Karpas-422 (cell line): ENCODE results near the gene COL24A1. TPM values are rescaled to one million over a fixed set of nuclear protein-coding genes. Genes with fewer than 3 reads are reported as not detected.
"Not testable (repeated sequence)": the region's sequence is repeated elsewhere in the genome, so short reads cannot be mapped to it uniquely, and the experiment has no call there.

ENCODE experiments used
- DNase-seq: peaks from one replicate; pipeline ENCODE4 v3.0.0-alpha.2; 2015
- H2AFZ ChIP-seq: fragments of 200-600 bp; sonication (generic); 2 replicates; pipeline ENCODE4 v1.6.1; 2014; ENCODE audit warnings: antibody characterized with exemption, low read length, mixed read lengths
- H3K27ac ChIP-seq: fragments of 200-600 bp; sonication (generic); 2 replicates; pipeline ENCODE4 v1.5.1; 2014; ENCODE audit warnings: mild to moderate bottlenecking, low read length, moderate library complexity
- H3K27me3 ChIP-seq: fragments of 200-600 bp; sonication (generic); 2 replicates; pipeline ENCODE4 v1.6.1; 2014; ENCODE audit warnings: low read length, mixed read lengths
- H3K36me3 ChIP-seq: fragments of 200-600 bp; sonication (generic); 2 replicates; pipeline ENCODE4 v1.6.1; 2014; ENCODE audit warnings: low read length, mixed read lengths; ENCODE audit not compliant: insufficient read depth
- H3K4me1 ChIP-seq: fragments of 200-600 bp; sonication (generic); 2 replicates; pipeline ENCODE4 v1.6.1; 2014; ENCODE audit warnings: mild to moderate bottlenecking, low read length, mixed read lengths
- H3K4me2 ChIP-seq: fragments of 200-600 bp; sonication (generic); 2 replicates; pipeline ENCODE4 v1.6.1; 2014; ENCODE audit warnings: low read length, low read depth, mild to moderate bottlenecking; ENCODE audit not compliant: poor library complexity, severe bottlenecking
- H3K4me3 ChIP-seq: fragments of 200-600 bp; sonication (generic); 2 replicates; pipeline ENCODE4 v1.5.1; 2014; ENCODE audit warnings: mild to moderate bottlenecking, antibody characterized with exemption, low read length, mixed read lengths
- H3K79me2 ChIP-seq: fragments of 200-600 bp; sonication (generic); 2 replicates; pipeline ENCODE4 v1.6.1; 2014; ENCODE audit warnings: mild to moderate bottlenecking, low read length, mixed read lengths
- H3K9ac ChIP-seq: fragments of 200-600 bp; sonication (generic); 2 replicates; pipeline ENCODE4 v1.6.0; 2014; ENCODE audit warnings: low read length
- H3K9me2 ChIP-seq: fragments of 200-600 bp; sonication (generic), shearing (Covaris generic); replicated peaks from 2 replicates; pipeline ENCODE4 v1.6.0; 2014; ENCODE audit warnings: mild to moderate bottlenecking, low read length, moderate library complexity; ENCODE audit not compliant: insufficient read depth
- H3K9me3 ChIP-seq: fragments of 300-700, 200-600 bp; sonication (generic); 2 replicates; pipeline ENCODE4 v1.6.1; 2014; ENCODE audit warnings: low read length, mixed read lengths
- H4K20me1 ChIP-seq: fragments of 200-600 bp; sonication (generic); 2 replicates; pipeline ENCODE4 v1.6.1; 2014; ENCODE audit warnings: mild to moderate bottlenecking, antibody characterized with exemption, low read length, low read depth; ENCODE audit not compliant: insufficient read depth
- total RNA-seq: library from RNA; depleted of rRNA; stranded (reverse); fragments of >200 nt; shearing (Covaris generic); gene quantifications from 2 replicates; pipeline ENCODE4 v1.2.3, GENCODE V29; 2014; ENCODE audit warnings: low replicate concordance

The COL24A1 gene
- total RNA-seq, 1 experiment from 2014 or later: not detected

DNA sequence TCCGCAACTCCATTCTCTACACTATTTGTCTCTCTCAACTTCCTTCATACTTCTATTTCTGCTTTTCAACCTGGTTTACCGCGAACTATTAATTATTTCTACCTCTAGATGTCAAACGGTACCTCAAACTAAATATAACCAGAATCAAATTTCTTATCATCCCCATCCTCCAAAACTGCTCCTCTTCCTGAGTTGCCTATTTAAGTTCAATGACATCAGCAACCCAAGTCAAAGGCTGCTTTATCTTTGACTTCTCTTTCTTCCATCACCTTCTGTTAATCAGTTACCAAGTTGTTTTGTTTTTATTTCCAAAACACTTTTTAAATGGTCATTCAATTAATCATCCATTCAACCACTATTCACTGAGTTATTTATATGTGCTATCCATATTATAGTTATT is 171.9 kb downstream of the COL24A1 start:
- Histone ChIP-seq H3K4me1 (no peaks in the 10 kb centered on the region), H3K9me3 (no peaks in the 10 kb centered on the region), H4K20me1 (no peaks in the 10 kb centered on the region), H3K9me2 (no peaks in the 10 kb centered on the region), H3K27ac (no peak overlapping the region), H3K9ac (no peak overlapping the region), H3K36me3 (no peaks in the 10 kb centered on the region), H3K4me3 (no peak overlapping the region), H3K79me2 (no peaks in the 10 kb centered on the region), H2AFZ (no peak overlapping the region), H3K4me2 (no peak overlapping the region), H3K27me3 (no peaks in the 10 kb centered on the region)
- DNase-seq: no peak

- Histone ChIP-seq H3K4me3 (no peak overlapping the region), H3K27ac (no peak overlapping the region), H3K4me2 (no peak overlapping the region), H3K9me3 (no peaks in the 10 kb centered on the region), H3K4me1 (no peaks in the 10 kb centered on the region), H3K9me2 (no peaks in the 10 kb centered on the region), H4K20me1 (no peaks in the 10 kb centered on the region), H3K9ac (no peak overlapping the region), H3K27me3 (no peaks in the 10 kb centered on the region), H2AFZ (no peak overlapping the region), H3K36me3 (no peaks in the 10 kb centered on the region), H3K79me2 (no peaks in the 10 kb centered on the region)
- no peak for DNase-seq
These were observed 173.3 kb downstream of the COL24A1 start for GRCh38 chr1:85983316-85983715.

DNA sequence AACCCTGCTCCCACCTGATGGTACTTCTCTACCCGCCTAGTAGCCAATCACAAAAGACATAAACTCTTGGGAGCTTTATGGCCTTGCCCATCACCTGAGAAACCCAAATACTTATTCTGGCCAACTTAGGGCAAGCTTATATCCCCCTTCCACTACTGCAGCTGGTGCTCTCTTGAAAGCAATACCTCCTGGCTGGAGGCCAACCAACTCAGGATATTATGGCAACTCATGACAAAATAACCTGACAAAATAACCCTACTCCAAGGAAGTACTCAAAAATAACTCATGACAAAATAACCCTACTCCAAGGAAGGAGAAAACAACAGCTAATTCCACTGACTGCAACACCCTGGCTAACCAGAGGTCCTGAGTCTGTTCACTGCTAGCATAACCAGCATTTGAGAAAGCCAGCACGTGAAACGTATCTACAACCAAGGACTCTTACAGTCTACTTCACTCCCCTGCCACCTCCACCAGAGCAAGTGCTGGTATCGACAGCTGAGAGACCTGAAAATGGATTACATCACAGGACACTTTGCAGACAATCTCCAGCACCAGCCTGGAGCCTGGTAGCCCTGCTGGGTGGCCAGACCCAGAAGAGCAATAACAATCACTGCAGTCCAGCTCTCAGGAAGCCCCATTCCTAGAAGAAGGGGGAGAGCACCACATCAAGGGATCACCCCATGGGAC is 179.9 kb downstream of the COL24A1 start:
- H3K36me3 ChIP-seq: no peaks in the 10 kb centered on the region
- no peak for DNase-seq
- no peaks in the 10 kb centered on the region for H3K9me2 ChIP-seq
- no peaks in the 10 kb centered on the region for H3K9me3 ChIP-seq
- H3K27ac ChIP-seq: no peak overlapping the region
- no peak overlapping the region for H2AFZ ChIP-seq
- no peak overlapping the region for H3K4me3 ChIP-seq
- H3K4me1 ChIP-seq: no peaks in the 10 kb centered on the region
- no peaks in the 10 kb centered on the region for H4K20me1 ChIP-seq
- H3K4me2 ChIP-seq: no peak overlapping the region
- no peak overlapping the region for H3K9ac ChIP-seq
- H3K27me3 ChIP-seq: no peaks in the 10 kb centered on the region
- H3K79me2 ChIP-seq: no peaks in the 10 kb centered on the region

DNA sequence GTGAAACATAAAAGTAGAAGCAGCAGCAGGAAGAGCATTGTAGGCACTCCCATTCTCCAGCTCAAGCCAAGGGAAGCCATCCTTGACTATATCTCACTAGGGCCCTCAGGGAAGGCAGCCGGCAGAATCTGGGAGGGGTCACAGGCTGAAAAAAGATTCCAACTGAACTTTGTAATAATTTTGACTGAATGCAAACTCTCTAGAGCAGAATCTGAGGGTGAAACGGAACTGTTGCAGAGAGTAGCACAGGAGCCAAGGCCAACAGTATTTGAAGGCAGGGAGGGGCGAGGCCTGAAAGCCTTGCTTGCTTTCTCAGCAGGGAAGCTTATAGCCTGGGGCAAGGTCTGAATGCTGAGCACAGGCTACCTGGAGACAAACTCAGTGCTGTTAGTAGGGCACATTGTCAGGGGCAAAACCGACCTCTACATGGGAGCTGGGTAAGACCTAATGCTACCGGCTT is 180.6 kb downstream of the COL24A1 start:
- Histone ChIP-seq H3K4me2 (no peak overlapping the region), H2AFZ (no peak overlapping the region), H3K4me3 (no peak overlapping the region), H3K36me3 (no peaks in the 10 kb centered on the region), H4K20me1 (no peaks in the 10 kb centered on the region), H3K9ac (no peak overlapping the region), H3K4me1 (no peaks in the 10 kb centered on the region), H3K27ac (no peak overlapping the region), H3K9me2 (no peaks in the 10 kb centered on the region), H3K9me3 (no peaks in the 10 kb centered on the region), H3K27me3 (no peaks in the 10 kb centered on the region), H3K79me2 (no peaks in the 10 kb centered on the region)
- DNase-seq: no peak

DNA sequence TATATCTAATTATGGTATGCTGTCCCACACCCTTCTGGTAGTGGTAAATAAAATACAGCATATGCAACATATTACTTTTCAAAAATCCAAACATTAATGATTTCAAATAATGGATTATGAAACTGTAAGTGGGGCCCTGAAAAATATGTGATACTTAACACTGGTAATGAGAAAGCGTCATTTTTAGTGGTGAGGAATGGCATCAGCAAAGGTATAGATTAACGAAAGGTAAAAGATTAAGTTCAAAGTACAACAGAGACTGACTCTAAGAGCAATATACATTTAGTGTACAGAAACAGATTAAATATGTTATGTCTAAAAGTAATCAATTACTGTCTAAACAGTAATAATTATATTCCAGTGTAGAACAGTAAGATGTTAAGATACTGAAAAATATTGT is 194.1 kb downstream of the COL24A1 start:
- Histone ChIP-seq H3K9ac (no peak overlapping the region), H3K9me2 (no peaks in the 10 kb centered on the region), H3K4me2 (no peak overlapping the region), H3K36me3 (no peaks in the 10 kb centered on the region), H3K79me2 (no peaks in the 10 kb centered on the region), H4K20me1 (no peaks in the 10 kb centered on the region), H3K27ac (no peak overlapping the region), H3K4me3 (no peak overlapping the region), H3K9me3 (no peaks in the 10 kb centered on the region), H3K27me3 (no peaks in the 10 kb centered on the region), H3K4me1 (no peaks in the 10 kb centered on the region), H2AFZ (no peak overlapping the region)
- no peak for DNase-seq

- Histone ChIP-seq H3K27me3 (no peaks in the 10 kb centered on the region), H3K9me3 (no peaks in the 10 kb centered on the region), H3K9ac (no peak overlapping the region), H3K9me2 (no peaks in the 10 kb centered on the region), H2AFZ (no peak overlapping the region), H4K20me1 (no peaks in the 10 kb centered on the region), H3K27ac (no peak overlapping the region), H3K4me3 (no peak overlapping the region), H3K4me2 (no peak overlapping the region), H3K36me3 (no peaks in the 10 kb centered on the region), H3K79me2 (no peaks in the 10 kb centered on the region), H3K4me1 (no peaks in the 10 kb centered on the region)
- no peak for DNase-seq
These were observed 198.8 kb downstream of the COL24A1 start for GRCh38 chr1:85957760-85958159.

GRCh38 chr1:85955218-85955617 is 201.4 kb downstream of the COL24A1 start:
- H4K20me1 ChIP-seq, H3K4me3 ChIP-seq, H3K27ac ChIP-seq, H2AFZ ChIP-seq, H3K4me2 ChIP-seq, DNase-seq, H3K4me1 ChIP-seq, H3K27me3 ChIP-seq, H3K79me2 ChIP-seq, H3K36me3 ChIP-seq, H3K9me2 ChIP-seq, H3K9me3 ChIP-seq, H3K9ac ChIP-seq: not testable (repeated sequence)

DNA sequence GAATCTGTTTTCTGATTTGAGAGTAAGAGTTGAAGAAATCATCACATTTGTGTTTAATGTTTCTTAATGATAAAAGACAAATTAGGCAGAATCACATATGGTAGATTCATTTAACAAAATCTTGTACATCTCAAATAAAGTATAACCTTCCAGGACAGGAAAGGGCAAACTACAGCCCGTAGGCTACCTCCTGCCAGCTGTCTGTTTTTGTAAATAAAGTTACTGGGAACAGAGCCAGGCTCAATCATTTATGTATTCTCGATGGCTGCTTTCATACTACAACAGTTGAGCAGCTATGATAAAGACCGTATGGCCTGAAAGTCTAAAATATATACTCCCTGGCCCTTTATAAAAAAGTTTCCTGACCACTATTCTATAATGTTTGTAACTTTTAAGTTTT is 204.1 kb downstream of the COL24A1 start:
- H3K9me2 ChIP-seq: no peaks in the 10 kb centered on the region
- DNase-seq: no peak
- H4K20me1 ChIP-seq: no peaks in the 10 kb centered on the region
- no peaks in the 10 kb centered on the region for H3K36me3 ChIP-seq
- H3K27ac ChIP-seq: no peak overlapping the region
- no peak overlapping the region for H3K9ac ChIP-seq
- H3K4me2 ChIP-seq: no peak overlapping the region
- H3K9me3 ChIP-seq: no peaks in the 10 kb centered on the region
- H2AFZ ChIP-seq: no peak overlapping the region
- H3K4me1 ChIP-seq: no peaks in the 10 kb centered on the region
- H3K4me3 ChIP-seq: no peak overlapping the region
- H3K27me3 ChIP-seq: no peaks in the 10 kb centered on the region
- no peaks in the 10 kb centered on the region for H3K79me2 ChIP-seq
